Measurements from ENCODE around the gene EPN3.

The EPN3 gene

DNA sequence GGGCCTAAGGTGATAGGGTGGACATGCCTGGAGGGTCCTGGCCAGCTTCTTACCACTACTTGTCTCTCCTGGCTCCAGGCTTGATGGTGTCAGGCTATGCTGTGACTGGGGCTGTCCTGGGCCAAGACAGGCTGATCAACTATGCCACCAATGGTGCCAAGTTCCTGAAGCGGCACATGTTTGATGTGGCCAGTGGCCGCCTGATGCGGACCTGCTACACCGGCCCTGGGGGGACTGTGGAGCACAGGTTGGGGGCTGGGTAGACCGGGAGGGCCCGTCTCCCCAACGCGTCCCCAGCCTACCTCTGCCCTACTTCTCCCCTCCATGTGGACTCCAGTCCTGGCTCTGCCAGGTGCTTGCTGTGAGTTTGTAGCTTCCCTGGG lies 18.9 kb downstream of the EPN3 start:
- no peak for DNase-seq

DNA sequence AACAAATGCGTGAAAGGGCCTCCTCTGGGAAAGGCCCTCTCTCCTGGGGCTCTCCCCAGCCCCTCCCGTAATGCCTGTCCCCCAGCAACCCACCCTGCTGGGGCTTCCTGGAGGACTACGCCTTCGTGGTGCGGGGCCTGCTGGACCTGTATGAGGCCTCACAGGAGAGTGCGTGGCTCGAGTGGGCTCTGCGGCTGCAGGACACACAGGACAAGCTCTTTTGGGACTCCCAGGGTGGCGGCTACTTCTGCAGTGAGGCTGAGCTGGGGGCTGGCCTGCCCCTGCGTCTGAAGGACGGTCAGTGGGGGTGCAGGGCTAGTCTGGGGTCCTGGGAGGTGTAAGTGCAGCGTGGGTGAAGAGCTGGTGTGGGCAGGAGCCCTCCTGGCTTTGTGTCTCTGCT lies 19.3 kb downstream of the EPN3 start:
- DNase-seq: no peak

DNA sequence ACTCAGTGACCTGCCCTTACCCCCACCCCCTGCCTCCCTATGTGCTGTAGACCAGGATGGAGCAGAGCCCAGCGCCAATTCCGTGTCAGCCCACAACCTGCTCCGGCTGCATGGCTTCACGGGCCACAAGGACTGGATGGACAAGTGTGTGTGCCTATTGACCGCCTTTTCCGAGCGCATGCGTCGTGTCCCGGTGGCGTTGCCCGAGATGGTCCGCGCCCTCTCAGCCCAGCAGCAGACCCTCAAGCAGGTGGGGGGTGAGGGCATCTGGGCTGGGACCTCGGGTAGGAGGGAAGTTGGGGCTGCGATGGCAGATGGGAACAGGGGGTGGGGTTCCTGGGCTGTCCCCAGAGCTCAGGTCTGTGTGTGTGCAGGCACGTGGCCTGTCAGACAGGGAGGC lies 21.7 kb downstream of the EPN3 start:
- DNase-seq: no peak

DNA sequence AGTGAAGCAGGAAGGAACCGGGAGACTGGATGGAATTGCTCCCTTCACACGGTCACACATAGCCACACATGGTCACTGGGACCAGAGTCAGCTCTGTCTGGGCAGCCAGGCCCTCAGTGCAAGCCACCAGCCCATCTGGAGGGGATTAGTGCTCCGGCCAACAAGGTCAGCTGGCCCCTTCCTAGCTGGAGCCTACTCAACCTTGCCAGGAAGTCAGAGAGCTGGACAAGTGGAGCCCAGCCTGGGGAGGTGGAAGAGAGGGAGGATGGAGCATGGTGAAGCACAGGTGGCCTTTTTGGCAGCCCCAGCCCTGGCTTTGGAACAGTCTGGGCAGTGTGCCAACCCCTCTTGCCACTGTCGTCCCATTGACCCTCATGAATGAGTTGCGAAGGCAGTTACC lies 24.3 kb downstream of the EPN3 start:
- DNase-seq: no peak

GRCh38 chr17:50557630-50558029 lies 25.1 kb downstream of the EPN3 start:
- no peak for DNase-seq

DNA sequence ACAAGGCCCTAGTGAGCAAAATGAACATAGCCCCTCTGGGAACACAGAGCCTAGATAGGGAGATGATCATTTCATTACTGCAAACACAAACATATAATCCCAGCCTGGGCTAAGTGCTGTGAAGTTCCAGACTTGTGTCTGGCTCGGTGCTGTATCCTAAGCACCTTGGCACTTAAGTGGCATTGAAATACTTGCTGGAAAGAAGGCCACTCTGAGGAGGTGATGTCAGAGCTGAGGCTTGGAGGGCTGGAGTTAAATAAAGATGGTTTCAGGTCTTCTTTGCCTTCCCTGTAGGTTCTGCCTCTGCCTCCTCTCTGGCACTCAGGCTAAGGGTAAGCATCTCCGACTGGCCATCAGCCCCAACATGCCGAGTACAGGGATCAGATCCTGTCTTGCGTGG lies 25.6 kb downstream of the EPN3 start:
- DNase-seq: no peak

DNA sequence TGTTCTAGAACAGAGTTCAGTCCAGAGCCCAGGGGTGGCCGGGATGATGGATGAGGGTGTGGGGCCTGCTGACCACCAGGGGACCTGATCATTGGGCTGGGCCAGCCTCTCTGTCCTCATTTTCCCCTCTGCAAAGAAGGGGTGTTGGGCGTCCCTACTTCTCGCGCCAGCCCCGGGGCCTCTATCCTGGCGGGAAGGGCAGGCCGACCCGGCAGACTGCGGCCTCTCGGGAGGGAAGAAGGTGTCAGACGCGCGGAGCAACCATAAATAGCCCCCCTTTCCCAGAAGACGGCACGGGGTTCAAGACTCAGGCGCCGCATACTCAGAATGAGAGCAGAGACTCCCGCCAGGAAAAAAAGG lies 26.0 kb downstream of the EPN3 start:
- no peak for DNase-seq

- no peak for DNase-seq
These were observed 26.5 kb downstream of the EPN3 start for GRCh38 chr17:50558941-50559614.

DNA sequence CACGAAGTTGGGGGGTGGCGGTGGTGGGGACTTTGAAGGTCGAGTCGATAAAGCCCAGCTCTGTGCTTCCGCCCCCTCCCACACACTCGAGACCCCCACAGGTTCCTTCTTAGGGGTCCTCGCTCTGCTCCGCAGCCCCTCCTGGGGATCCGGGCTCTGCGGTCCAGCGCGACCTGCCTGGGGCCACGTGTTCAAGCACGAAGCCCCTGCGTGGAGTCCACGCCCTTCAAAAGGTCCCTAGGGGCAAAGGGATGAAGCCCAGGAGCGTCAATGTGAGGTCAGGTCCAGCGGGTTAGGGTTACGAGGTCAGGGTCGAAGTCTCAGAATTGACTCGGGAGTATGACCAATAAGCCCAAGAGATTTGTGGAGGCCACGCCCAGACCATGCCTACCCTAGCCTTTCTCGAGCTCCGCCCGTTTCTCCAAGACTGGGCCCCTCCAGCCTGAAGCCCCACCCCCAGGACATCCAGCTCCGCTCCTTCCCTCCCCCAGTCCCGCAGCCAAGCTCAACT lies 27.2 kb downstream of the EPN3 start:
- DNase-seq: no peak

DNA sequence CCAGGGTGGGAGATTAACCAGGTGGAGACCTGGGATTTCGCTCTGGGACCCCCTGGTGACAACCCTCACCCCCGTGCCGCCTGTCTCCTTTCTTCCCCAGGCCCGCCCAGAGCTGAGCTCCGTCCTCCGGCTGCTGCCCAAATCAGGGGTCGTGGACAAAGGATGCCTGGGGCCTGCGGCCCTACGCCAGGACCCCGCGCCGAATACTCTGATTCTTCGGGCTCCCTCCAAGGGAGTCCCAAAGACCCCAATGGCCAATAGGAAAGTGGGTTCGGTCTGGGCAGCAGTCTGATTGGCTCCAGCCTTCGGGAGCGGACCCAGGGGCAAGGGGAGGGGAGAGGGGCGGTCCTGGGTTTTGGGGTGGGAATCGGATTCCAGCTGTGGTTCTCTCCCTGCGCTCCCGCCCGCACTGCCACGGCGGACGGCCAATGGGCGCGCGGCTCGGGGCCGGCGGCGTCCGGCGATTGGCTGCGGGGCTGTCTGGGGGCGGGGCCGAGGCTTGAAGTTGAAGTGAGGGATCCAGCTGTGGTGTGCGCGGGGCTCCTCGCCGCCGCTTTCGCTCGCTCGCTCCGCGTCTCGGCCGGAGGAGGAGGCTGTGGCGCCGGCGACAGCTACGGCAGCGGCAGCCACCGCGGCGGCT lies 27.8 kb downstream of the EPN3 start, which contains the start of gene CACNA1G:
CACNA1G (plus strand) TSS at position 531 of the 640 bp plus-strand sequence. CDS start 745 bp downstream, outside the sequence.
- no peak for DNase-seq

- DNase-seq: no peak
These were observed 28.6 kb downstream of the EPN3 start for GRCh38 chr17:50560931-50561745.

- no peak for DNase-seq
These were observed 29.2 kb downstream of the EPN3 start for GRCh38 chr17:50561746-50562141.

- DNase-seq: no peak
These were observed 29.9 kb downstream of the EPN3 start for GRCh38 chr17:50562242-50563091.

- DNase-seq: no peak
These were observed 30.6 kb downstream of the EPN3 start for GRCh38 chr17:50563092-50563511.

- no peak for DNase-seq
These were observed 32.4 kb downstream of the EPN3 start for GRCh38 chr17:50564916-50565315.

- DNase-seq: no peak
These were observed 33.1 kb downstream of the EPN3 start for GRCh38 chr17:50565402-50566350.

DNA sequence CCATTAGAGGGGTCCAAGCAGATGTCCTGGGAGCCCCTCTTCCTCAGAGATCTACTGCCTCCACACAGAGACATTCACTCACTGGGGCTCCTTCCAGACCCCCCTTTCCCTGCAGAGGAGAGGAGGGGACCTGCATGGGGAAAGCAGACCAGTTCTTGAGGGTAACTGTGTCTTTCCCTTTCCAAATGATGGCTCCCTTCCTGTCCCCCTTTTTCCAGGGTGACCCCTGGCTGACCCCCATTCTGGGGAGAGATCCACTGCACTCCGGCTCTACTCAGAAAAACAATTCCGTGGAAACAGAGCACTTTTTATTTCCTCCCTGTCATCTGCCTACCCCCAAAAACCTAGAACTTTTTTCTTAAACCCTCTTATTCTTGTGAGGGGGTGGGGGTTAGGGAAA lies 34.4 kb downstream of the EPN3 start:
- DNase-seq: no peak

DNA sequence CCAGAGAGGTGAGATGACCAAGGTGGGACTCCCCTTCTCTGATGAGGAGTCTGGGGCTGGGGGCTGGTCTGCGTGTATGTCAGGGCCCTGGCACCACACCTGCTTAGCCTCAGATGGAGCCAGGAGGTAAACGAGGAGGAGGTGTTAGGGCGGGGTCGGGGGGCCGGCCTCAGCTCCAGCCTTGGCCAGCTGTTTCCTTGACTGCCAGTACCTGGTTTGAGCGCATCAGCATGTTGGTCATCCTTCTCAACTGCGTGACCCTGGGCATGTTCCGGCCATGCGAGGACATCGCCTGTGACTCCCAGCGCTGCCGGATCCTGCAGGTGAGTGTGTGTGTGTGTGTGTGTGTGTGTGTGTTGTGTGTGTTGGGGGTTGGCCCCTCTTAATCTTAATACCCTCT lies 36.1 kb downstream of the EPN3 start:
- no peak for DNase-seq

DNA sequence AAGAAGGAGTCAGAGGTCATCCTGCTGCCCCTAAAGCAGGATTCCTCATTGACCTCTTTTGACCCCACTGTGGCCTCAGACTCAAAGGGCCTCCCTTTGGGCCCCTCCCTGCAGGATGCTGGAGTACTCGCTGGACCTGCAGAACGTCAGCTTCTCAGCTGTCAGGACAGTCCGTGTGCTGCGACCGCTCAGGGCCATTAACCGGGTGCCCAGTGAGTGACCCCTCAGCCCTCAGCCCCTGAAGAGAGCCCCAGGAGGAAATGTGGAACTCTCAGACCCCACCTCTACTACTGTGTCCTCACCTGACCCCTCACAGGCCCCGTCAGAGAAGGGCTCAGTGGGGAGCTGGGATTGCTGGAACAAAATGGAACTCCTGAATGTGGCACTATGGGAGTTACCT lies 37.1 kb downstream of the EPN3 start:
- DNase-seq: no peak

DNA sequence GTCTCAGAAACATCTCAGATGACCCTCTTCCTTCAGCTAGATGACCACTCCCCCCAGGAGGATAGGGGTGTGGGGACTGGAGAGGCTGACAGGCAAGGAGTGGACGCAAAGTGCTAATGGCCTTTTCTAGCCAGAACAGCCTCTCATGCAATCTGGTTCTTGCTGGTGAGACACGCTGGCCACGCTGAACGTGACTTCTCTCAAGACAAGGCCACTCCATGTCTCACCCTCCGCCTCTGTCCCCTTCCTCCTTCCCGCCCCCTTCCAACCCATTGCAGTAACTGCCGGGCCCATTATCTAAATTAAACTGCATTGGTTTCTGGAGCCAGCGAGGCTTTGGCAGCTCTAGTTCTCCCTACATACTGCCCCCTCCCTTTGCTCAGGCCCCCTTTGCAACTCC lies 37.5 kb downstream of the EPN3 start:
- no peak for DNase-seq

- no peak for DNase-seq
These were observed 38.0 kb downstream of the EPN3 start for GRCh38 chr17:50570528-50570927.

GRCh38 chr17:50571681-50572080 lies 39.1 kb downstream of the EPN3 start:
- DNase-seq: no peak

Measured in NCI-H187 treated with DMSO at 0.1 percent for 48 hours (cell line).